Islet precursor cell (in vitro differentiated cells): ENCODE measurements around the gene MC1R.
"Not testable (repeated sequence)": the region's sequence is repeated elsewhere in the genome, so short reads cannot be mapped to it uniquely, and the experiment has no call there.

ENCODE experiments used
- DNase-seq: peaks from one replicate; pipeline ENCODE4 v3.0.0-alpha.2; 2018

The MC1R gene

GRCh38 chr16:89964201-89964600, 45.5 kb downstream of the MC1R start:
- DNase-seq = no peak

GRCh38 chr16:89965447-89966225, 47.0 kb downstream of the MC1R start:
- no peak for DNase-seq

- no peak for DNase-seq
Measured at GRCh38 chr16:89966756-89967155, 48.1 kb downstream of the MC1R start.

GRCh38 chr16:89967436-89967835, 48.8 kb downstream of the MC1R start:
- DNase-seq = not testable (repeated sequence)

GRCh38 chr16:89968074-89968473, 49.4 kb downstream of the MC1R start:
- DNase-seq = not testable (repeated sequence)

- DNase-seq = no peak
Measured at GRCh38 chr16:89969741-89970410, 51.2 kb downstream of the MC1R start.
